HS-5 (cell line): ENCODE results near the gene MTHFD1.
A peak's percentile ranks its signal among the peaks of the same experiment; 100 is the strongest.

Experiments used
- DNase-seq: peaks from one replicate; pipeline ENCODE4 v3.0.0-alpha.2; 2012; ENCODE audit warnings: low read depth

MTHFD1 gene

GRCh38 chr14:64495252-64495651 lies 107.1 kb downstream of the MTHFD1 start:
- DNase-seq = no peak

DNA sequence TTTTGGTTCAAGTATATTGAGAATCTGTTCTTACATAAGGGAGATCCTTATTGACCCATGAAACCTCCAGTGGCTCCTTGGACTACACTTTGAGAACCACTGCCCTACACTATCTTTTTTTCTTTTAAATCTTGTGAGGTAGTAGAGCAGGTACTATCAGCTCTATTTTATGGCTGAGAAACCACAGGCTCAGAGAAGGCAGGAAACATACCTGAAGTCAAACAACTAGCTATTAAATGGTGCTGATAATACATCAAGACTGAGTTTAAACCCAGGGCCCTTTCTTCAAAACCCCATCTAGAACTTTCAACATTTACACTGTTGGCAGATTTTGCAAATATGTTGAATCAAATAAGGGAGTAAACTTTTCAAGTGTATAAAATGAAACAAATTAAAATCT lies 108.6 kb downstream of the MTHFD1 start:
- no peak for DNase-seq

GRCh38 chr14:64500088-64500487 lies 111.9 kb downstream of the MTHFD1 start:
- DNase-seq = no peak

- DNase-seq = no peak
Measured at GRCh38 chr14:64501411-64502171, 113.4 kb downstream of the MTHFD1 start.

- DNase-seq = no peak
Measured at GRCh38 chr14:64502456-64502855, 114.3 kb downstream of the MTHFD1 start.

GRCh38 chr14:64502887-64503433 lies 114.8 kb downstream of the MTHFD1 start:
- DNase-seq = no peak

GRCh38 chr14:64503434-64504309 lies 115.5 kb downstream of the MTHFD1 start, which contains the start of gene ZBTB25:
Gene ZBTB25 (minus strand): TSS chr14:64503838. CDS start chr14:64490533, 13,305 bp downstream.
- peak; percentile 61 for DNase-seq

DNA sequence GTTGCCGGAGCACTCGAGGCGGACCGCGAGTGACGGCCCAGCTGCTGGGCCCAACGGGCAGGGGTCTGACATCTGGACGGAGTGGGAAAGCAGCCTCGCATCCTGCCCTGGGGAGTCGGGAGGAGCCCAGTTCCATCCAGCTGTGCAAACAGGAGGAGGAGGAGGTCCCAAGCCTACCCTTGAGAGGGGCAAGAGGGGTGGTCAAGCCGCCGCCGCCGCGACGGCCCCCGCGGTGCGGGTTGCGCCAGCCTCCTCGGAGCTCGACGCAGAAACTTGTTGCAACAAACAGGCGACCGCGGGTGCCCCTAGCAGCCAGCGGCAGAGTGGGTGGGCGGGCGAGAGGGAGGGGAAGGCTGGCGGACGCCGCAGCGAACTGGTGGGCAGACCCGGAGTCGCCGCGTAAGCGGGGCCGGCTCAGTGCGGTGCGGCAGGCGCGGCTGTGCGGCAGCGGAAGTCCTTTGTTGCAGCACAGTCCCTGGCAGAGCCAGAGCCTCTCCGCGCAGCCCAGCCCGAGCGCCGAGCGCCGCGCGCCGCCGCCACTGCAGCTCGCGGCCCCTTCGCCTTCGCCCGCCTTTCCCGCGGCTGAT lies 116.2 kb downstream of the MTHFD1 start, which contains the start of gene ZBTB1:
Gene ZBTB1, plus strand, starts transcription at position 461 of the 587 bp plus-strand sequence. CDS start 16,735 bp downstream, outside the sequence.
- no peak for DNase-seq

- no peak for DNase-seq
Measured at GRCh38 chr14:64504897-64505794, 117.0 kb downstream of the MTHFD1 start.

DNA sequence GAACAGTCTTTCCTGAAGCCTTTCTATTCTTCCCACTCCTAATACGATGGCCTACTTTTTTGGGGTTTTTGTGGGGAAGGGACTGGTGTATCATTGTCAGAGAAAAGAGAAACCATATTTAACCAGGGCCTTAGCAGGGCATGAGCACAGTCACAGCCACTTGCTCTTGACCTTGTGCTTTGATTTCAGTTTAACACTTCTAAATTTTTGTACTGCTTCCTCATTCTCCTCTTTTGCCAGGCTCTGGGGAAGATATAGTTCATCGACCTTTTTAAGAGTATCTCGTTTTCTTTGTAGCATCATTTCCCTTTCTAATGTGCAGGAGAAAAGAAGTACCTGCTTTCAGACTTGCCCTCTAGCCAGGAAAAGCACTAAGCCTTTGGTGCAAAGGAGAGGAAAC lies 118.6 kb downstream of the MTHFD1 start:
- DNase-seq = no peak

DNA sequence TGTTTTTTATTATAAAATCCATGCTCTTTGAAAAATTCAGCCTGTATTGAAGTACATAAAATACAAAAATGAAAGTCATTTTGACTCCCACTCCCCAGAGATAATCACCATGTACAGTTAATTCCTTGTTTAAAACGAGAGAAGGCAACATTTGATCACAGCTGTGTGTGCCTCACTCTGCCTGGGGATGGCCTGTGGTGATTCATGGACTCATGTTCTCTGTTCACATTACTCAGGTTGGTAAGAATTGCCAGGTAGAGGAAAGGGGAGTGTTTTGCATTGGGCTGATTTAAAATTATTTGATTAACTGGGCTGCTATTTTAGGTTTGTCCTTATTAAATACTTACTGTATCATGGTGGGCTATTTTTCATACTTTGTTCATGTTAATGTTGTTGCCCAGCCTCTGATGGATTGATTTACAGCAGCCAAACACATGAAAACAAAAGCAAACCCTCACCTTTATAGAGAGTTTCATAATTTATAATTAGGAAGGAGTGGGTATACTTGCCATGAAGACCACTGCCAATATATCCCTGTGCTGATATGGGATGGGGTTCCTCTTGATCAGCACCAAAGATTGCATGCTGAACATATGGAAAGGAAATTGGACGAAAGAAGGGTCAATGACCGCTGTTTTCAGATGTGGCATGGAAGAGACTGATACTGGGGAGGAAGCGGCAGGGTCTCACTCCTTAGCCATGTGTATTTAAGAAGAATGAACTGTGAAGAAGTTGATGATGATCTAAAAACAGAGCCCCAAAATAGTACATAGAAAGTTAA lies 119.4 kb downstream of the MTHFD1 start:
- no peak for DNase-seq

- no peak for DNase-seq
Measured at GRCh38 chr14:64508215-64508776, 120.1 kb downstream of the MTHFD1 start.

DNA sequence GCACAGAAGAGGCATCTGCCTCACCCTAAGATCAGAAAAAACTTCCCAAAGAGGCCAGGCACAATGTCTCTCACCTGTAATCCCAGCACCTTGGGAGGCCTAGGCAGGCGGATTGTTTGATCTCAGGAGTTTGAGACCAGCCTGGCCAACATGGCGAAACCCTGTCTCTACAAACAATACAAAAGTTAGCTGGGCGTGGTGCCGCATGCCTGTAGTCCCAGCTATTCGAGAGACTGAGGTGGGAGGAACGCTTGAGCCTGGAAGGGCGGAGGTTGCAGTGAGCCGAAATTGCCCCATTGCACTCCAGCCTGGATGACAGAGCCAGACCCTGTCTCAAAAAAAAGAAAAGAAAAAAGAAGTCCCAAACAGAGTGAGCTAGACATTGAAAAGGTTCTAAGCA lies 120.9 kb downstream of the MTHFD1 start:
- DNase-seq = no peak
